Eye (tissue), 1 donor: ENCODE measurements around the gene BMPR1B.
"Not testable (repeated sequence)": the region's sequence is repeated elsewhere in the genome, so short reads cannot be mapped to it uniquely, and the experiment has no call there.

Experiments
- DNase-seq: peaks from one replicate; pipeline ENCODE4 v3.0.0-alpha.2; 2015

The BMPR1B gene

DNA sequence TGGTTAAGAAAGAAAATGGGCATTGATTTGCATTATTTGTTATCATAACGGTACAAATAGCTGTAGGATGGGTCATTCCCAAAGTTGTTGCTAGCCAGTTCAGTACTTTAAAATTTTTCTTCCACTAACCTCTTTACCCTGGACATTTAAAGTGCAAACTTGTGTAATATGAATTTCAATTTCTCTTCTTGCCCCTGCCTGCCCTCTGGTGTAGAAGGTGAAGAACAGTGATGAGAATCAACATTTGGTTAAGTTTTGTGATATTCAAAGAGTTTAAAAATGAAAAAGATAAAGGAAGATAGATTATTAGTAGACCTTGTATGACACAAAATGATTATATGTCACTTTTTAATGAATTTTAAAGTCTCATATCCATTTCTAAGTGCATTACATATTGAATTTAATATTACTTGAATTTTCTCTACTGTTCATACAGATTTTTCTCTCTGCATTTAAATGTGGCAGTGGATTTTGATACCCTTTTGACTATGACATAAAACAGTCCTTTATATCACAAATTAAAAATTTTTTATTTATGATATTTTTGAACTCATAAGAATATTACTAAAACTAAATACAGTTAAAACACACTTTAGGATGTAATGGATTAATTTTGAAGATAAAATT, 337.7 kb downstream of the BMPR1B start:
- DNase-seq, result peak; percentile 78

DNA sequence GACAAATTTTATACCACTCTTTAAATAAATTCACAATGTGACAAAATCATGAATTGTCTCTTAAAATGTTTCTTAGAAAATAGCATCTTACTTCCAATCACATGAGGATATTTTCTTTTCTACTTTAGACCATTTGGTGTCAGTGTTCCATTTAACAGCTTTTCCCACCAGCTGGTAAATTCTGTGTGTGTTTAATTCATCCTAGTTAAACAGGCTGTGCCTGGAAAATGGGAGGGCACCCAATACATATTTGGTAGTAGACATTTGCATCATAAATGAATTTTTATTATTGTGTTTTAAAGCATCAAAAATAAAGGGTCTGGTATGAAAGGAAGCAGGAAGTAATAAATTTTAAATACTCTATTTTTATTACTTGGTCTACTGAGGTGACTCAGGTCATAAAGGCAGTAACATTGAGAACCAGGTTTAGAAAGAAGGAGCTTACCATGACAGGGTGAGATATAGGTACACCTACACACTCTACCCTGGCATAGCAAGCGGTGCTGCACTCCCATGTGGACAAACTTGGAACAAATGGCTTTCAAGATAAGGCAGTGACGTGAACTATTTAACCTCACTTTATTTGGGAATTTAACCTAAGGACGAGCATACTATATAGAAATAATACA, 344.5 kb downstream of the BMPR1B start:
- DNase-seq, result no peak

DNA sequence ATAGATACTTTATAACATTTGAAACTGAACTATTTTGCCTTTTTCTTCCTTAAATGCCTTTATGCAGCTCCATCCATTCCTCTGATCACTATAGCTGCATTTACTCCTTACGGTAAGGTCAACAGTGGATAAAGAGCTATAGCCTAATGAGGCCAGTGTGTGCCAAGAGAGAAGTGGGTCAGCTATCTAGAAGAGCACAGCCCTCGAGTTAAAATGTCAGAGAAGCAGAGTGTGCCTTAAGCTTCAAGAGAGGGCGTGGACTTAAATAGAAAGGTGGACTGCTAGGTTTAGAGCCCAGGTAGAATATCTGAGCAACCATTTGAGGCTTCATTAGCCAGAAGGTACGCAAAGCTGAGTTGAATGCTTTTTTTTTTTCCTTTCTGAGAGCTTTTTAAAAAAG, 347.4 kb downstream of the BMPR1B start:
- no peak for DNase-seq

DNA sequence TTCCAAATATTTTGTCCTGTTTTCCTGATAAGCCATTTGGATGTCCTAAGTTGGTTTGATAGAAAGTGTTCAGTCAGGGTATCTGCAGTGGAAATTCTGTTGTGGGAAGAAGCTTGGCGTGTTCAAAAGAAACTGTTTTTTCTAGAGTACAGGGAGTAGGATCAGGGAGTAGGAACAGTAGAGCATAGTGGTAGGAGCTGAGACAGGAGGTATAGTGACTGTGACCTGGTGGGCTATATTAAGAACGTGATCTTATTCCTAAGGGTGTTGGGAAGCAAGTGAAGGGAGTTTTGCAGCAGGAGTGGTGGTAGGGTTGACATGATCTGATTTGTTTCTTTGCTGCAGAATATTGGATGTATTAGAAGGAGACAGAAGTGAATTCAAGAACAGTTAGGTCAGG, 348.2 kb downstream of the BMPR1B start:
- DNase-seq, result no peak

DNA sequence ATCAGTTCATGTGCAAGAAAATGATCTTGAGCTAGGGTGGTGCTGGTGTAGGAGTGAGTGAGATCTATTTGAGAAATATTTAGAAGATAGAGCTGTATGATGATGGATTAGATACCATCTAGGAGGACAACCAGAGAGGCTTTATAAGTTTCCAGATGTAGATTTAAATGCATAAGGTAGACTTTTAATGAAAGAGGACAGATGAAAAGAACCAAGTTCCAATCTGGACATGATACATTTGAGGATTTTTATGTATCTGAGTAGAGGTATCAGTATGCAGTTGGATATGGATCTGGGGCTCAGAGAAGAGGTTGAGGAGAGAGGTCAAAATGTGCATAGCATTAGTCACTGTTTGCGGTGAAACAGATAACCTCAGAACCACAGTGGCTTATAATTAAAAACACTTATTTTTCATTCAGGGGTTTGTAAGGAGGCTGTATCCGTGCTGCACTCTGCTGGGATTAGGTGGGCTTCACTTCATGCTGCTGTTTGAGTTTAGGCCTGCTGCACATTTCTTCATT, 348.7 kb downstream of the BMPR1B start:
- DNase-seq, result no peak

DNA sequence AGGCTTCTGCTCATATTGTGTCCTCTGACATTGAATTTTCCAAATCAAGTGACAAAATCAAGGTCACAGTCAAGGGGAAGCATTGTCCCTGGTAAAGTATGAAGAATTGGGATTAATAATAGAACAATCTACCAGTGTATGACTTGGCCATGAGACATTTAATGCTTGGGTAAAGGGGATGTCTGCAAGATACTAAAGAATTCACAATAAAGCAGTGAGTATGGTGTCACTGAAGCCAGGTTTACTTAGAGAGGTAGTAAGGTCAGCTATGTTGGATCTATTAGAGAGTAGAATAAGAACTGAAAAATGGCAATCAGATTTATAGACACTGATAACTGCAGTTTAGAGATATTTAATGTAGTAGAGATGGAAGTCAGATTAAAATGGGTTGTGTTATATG, 349.2 kb downstream of the BMPR1B start:
- no peak for DNase-seq

DNA sequence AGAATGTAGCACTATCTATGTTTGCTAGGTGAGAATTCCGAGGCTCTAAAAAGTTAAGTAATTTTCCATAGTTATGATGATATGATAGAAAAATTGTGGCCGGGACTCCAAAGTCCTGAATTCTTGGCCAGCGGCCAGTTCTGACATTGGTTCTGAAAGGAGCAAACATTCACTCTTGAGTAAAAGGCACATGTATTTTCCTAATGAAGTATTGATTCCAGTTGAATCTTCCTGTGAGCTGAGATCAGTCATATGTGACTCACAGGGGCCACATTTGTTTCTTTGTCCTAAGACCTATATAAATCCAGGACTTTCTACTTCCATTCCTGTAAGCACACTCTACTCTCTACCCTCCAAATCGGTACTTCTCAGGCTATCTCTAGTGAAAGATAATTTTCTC, 349.9 kb downstream of the BMPR1B start:
- DNase-seq, result no peak

DNA sequence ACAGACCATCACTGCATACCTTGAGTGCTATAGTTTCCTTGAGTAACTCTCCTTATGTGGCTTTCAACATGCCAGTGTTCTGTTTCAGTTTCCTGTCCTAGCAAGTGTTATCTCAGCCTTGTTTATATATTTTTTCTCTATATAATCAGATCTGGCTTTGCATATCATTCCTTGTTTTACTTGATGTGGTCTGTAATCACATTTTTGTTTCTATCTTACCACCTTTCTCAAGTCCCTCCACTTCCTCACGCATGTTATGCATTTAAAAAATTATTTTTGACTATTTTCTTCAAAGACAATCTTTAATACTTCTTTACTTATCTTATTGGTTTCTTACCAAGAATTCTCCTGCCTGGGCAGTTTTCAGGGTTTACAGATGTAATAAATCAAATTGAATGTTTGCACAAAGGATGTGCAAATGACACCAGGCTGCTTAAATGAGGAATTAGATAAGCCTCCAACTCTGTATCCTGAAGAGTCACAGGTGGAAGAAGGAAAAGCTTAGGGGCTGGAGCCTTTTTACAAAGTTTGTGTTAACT, 351.2 kb downstream of the BMPR1B start:
- DNase-seq, result no peak

DNA sequence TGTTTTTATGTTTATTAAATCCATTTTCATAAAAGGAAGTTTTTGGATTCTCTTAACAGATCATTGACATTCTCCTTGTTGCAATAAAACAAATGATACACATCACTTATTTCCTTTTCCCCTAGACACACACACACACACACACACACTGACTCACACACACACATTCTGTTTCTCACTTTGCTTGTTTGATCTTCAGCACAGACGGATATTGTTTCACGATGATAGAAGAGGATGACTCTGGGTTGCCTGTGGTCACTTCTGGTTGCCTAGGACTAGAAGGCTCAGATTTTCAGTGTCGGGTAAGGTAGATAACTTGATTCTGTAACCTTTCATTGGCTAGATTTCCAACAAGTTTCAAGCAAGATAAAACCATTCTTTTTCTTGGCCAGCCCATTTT, 356.8 kb downstream of the BMPR1B start:
- DNase-seq, result no peak

DNA sequence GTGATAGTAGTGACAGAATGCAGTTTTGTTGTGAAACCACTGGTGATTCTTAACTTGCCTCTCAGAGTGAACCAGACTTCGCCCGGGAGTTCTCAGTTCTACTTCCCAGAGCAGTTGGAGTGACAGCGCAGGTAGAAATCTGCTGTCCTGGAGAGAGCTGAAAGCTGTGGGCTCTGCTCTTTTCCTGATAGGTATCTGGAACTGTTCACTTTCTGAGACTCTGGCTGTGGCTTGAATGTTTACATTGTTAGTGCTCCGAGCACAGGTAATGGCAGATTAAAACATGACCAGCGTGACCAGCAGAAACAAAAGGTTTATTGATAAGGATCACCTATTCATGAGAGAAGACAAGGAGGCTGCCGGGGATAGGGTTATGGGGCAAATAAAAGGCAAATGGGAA, 360.7 kb downstream of the BMPR1B start:
- no peak for DNase-seq

DNA sequence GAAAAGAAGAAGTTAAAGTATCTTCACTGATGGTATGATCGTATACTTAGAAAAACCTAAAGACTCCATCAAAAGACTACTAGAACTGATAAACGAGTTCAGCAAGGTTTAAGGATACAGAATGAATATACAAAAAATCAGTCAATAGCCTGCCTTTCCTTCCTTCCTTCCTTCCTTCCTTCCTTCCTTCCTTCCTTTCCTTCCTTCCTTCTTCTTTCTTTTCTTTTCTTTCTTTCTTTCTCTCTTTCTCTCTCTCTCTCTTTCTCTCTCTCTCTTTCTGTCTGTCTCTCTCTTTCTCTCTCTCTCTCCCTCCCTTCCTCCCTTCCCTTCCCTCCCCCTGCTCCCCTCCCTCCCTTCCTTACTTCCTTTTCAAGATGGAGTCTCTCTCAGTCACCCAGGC, 362.7 kb downstream of the BMPR1B start:
- no peak for DNase-seq

DNA sequence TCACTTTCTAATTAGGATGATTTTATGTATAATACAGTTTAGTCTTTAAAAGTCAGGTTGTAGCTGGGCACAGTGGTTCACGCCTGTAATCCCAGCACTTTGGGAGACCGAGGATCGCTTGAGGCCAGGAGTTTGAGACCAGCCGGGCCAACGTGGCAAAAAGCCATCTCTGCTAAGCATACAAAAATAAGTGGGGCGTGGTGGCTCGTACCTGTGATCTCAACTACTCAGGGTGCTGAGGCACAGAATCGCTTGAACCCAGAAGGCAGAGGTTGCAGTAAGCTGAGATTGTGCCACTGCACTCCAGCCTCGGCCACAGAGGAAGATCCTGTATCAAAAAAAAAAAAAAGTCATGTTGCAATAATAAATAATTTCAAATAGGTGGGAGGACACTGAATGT, 364.2 kb downstream of the BMPR1B start:
- DNase-seq, result no peak

DNA sequence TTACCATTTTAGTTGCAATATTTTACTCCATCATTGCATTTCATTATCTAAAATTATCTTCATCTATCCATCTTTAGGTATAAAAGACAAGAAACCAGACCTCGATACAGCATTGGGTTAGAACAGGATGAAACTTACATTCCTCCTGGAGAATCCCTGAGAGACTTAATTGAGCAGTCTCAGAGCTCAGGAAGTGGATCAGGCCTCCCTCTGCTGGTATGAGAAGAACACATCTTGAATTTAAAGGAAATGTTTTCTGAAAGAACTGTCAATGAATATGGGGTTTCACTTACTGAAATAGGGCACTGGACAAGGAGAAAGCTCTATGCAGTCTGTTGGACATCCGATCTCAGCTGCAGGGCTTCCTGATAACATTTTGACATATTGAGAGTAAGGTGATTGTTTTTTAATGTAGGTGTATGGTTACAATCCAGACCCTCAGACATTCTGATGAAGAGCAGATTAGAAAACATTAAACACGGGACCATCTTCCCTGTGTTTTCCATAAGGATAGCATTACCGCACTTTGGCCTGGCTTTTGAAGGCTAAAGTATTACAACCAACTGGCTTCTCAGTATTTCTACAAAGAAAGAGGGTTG, 367.2 kb downstream of the BMPR1B start:
- DNase-seq, result peak; percentile 76

DNA sequence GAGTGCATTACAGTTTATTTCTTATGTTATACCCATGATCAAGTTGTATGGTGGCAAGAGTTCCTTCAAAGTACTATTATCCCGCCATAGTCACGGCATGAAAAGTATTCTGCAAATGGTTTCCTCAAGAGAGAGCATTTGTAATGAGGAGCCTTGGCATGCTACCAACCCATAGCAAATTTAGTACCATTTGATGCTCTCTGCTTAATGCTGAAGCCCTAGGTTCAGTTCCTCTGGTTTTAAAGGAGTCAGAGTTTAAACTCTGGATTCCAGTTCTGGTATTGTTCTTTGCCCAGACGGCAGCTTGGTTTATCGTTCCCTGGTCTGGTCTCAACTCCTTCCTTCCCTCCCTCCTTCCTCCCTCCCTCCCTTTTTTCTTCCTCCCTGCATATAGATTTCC, 371.3 kb downstream of the BMPR1B start:
- no peak for DNase-seq

DNA sequence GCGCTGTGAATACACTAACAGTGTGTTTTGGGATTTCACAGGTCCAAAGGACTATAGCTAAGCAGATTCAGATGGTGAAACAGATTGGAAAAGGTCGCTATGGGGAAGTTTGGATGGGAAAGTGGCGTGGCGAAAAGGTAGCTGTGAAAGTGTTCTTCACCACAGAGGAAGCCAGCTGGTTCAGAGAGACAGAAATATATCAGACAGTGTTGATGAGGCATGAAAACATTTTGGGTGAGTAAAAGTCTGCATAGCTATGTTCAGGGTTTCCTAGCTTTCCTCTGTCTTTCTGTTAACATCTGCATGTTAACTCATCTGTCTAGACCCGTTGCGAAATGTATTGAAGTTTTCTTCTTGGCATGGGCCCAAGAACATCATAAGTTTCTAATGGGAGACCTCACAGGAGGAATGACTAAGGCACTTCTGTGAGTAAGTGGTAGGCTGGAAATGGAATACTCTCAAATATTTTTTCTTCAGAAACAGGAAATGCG, 372.1 kb downstream of the BMPR1B start:
- peak; percentile 59 for DNase-seq

DNA sequence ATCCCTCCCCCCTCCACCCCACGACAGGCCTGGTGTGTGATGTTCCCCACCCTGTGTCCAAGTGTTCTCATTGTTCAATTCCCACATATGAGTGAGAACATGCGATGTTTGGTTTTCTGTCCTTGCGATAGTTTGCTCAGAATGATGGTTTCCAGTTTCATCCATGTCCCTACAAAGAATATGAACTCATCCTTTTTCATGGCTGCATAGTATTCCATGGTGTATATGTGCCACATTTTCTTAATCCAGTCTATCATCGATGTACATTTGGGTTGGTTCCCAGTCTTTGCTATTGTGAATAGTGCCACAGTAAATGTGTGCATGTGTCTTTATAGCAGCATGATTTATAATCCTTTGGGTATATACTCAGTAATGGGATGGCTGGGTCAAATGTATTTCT, 376.3 kb downstream of the BMPR1B start:
- DNase-seq, result not testable (repeated sequence)

DNA sequence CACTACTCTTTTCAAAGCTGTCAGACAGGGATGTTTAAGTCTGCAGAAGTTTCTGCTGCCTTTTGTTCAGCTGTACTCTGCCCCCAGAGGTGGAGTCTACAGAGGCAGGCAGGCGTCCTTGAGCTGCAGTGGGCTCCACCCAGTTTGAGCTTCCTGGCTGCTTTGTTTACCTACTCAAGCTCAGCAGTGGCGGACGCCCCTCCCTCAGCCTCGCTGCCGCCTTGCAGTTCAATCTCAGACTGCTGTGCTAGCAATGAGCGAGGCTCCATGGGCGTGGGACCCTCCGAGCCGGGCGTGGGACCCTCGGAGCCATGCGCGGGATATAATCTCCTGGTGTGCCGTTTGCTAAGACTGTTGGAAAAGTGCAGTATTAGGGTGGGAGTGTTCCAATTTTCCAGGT, 381.7 kb downstream of the BMPR1B start:
- not testable (repeated sequence) for DNase-seq

DNA sequence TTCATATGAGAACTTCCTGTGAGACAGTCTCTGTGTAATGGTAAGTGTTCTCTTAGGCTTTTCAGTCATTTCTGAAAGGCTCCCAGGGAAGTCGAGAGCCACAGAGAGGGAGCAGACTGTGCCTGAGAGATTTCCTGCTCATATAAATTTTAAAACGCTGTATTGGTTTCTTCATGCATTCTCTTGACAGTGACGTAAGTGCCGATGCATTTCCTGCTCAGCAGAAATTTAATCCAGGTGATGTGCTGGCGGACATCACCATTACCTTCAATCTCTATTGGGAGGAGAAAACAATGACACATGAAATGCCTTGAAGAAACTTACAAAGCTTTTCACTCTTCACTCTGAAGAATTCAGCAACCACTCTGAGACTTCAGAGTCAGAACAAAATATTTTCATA, 383.6 kb downstream of the BMPR1B start:
- no peak for DNase-seq

DNA sequence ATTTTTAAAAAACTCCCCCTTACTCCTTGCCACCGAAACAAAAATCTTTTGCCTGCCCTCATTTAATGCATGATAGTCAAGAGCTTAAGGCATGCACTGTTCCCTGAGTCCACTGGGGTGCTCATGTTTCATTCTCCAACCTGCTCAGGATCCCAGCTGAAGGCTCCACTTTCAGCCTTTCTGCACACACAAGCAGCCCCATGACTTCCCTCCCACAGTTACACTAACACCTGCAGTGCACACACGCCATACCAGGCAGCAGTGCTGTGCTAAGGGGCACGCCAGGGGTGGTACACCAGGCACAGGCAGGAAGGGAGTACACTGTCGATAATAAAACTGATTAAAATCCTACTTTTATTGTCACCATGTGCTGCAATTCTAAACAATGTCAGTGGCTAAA, 385.2 kb downstream of the BMPR1B start:
- no peak for DNase-seq

DNA sequence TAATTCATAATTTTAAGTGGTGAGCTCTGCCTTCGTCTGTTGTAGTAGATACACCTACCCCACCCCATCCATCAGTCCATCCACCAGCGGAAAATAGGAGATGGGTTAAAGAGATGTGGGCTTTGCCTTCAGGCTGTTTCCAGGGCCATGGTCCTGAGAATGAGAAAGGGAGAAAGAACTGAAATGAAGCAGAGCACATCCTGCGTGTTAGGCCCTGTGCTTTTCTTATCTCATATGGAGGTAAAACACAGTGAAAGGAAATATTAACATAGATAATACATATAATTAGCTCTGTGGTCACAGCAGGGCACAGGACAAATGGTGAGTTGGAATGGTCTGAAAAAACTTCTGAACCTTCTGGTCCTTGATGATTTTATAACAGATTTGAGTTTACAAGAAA, 393.5 kb downstream of the BMPR1B start:
- no peak for DNase-seq

DNA sequence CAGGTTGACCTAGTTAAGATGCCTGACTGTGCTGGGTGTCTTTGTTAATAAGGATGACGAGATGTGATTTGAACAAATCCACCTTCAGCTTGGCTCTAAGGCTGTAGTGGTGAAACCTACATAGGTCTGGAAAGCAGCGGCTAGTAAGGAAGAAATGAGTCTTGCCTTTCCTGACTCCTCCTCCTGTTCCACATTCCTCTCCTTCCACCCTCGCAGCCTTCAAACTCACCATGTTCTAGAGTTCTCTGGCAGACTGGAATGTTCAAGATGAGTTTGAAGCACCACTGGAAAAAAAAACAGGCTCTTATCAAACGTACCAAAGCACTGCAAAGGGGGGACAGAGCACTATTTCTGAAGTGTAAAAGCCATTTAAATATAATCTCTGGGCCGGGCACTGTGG, 395.4 kb downstream of the BMPR1B start:
- peak; percentile 35 for DNase-seq

DNA sequence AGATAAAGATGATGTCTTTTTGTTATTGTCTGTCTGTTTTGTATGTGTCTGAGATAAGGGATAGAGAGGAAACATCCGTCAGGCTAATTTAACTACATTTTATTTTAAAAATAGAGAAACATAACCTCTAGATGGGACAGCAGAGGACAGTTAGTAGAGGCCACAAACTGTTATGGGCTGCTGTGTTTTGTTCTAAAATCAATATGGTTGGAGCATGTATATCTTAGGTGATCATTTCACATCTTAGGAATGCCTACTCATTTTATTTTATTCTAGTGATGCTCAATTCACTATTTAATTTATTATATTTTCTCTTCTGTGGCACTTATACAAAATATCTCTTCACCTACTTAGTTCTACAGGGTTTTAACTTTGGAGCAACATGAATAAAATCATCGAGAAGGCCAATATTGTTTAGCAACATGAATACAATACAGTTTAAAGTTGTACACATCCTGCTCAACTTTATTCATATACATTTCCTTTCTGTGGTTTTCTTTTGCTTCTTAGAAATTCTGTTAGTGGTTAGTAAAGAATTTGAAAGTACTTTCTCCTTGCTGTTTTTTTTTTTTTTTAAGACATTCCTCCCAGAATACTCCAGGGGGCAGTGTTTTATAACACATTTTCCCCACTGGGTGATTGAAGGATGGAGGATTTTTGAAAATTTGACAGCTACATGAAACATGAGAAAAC, 398.1 kb downstream of the BMPR1B start:
- DNase-seq, result peak; percentile 77

DNA sequence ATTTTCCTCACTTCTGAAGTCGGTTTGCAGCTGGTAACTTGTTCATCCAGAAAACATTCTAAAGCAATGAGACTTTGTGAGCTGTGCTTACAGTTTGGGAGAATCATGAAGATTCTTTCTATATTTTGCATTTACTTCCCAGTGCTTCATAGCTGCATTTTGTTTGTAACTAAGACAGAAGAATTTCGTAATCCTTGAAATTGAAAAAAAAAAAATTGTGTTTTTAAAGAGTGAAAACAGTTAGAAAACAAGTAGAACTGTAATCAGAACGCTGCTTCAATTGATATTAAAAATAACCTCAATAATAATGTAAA, 398.7 kb downstream of the BMPR1B start:
- no peak for DNase-seq

DNA sequence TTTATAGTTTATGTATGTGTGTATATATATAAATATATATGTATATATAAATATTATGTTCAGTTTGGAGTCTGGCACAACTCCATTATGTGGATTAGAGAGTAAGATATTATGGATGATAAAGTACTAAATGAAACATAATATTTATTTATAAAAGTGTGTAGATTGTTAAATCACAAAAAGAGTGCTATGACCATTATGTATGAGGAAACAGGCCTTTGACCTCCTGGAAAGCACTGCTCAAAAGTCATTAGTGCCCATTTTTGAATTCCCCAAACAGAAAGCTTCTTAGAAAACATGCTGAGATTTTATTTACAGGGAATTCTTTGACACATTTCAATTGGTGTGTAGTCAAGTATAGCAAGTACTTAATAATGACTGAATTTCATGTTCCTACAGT, 399.8 kb downstream of the BMPR1B start:
- DNase-seq, result no peak
